HL-60/S4 treated with phorbol 12-myristate 13-acetate at 8.2 ng/mL for 4 days and 3 days (cell line): ENCODE results near the gene SPOPL.
"Not testable (repeated sequence)": the region's sequence is repeated elsewhere in the genome, so short reads cannot be mapped to it uniquely, and the experiment has no call there.

Experiments used
- in situ Hi-C: fragments of 300-500 bp; cut with MboI; formaldehyde crosslinking; loops from 2 replicates; pipeline ENCODE4 v1.15.0; 2022; ENCODE audit warnings: low sequenced_read_pairs

Gene SPOPL

DNA sequence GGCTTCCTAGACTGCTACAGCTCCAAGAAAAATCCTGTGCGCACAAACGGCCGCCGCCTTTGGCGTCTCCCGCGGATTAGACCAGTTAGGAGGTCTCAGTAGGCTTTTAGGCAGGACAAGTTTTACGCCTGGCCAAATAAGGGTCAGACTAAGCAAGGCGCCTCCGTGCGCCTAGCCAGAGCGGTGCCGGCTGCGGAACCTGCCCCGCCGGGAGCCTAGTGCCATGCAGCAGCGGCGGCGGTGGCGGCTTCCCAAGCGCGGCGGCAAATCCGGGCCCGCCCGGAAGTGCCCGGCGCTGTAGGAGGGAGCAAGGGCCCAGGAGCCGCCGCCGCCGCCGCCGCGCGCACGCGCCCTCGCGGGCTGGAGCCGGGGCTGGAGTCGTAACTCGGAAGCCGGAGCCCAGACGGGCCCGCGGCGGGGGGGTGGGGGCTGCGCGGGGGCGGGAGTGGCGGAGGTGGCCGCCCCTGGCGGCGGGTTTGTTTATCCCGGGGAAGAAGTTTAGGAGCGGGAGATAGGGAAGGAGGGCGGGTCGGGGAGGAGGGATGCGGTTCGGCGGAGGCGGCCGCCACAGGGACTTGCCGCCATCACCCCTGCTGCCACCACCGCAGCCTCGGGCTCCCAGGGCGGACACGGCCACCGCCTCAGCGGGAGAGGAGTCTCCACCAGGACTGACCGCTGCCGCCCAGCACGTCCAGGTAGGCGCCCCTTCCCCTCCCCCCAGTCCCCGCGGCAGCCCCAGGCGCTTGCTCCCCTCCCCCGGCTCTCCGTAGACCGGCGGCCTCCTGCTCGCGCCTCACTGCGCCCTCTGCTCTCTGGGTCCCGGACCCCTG, at the start of gene SPOPL:
TSS of gene SPOPL (plus strand) at position 346 of the 830 bp plus-strand sequence. CDS start 48,447 bp downstream, outside the sequence.
- in situ Hi-C loops = no loop called here

DNA sequence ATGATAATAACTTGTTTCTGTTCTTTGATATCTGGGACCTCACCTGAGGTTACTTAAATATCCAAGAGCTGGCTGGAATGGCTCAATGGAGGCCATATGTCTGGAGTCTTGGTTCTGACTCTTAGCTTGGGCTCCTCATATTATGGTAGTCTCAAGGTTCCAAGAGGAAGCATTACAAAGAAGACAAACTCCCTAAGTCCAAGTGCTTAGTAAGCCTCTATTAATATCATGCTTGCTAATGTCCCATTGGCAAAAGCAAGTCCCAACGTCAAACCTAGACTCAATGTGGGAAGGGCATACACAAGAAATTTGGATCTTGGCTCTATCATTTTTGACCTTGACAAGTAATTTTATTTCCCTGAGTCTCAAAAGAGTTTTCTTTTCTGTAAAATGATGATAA, 49.2 kb upstream of the SPOPL start:
- in situ Hi-C loops = no loop called here

GRCh38 chr2:138453815-138454214, 47.8 kb upstream of the SPOPL start:
- in situ Hi-C loops = no loop called here

- in situ Hi-C loops = no loop called here
Observed at GRCh38 chr2:138454761-138455160, 46.8 kb upstream of the SPOPL start.

- in situ Hi-C loops = no loop called here
Observed at GRCh38 chr2:138455275-138455674, 46.3 kb upstream of the SPOPL start.

- in situ Hi-C loops = no loop called here
Observed at GRCh38 chr2:138455691-138456090, 45.9 kb upstream of the SPOPL start.

- in situ Hi-C loops = not testable (repeated sequence)
Observed at GRCh38 chr2:138462689-138463088, 38.9 kb upstream of the SPOPL start.

DNA sequence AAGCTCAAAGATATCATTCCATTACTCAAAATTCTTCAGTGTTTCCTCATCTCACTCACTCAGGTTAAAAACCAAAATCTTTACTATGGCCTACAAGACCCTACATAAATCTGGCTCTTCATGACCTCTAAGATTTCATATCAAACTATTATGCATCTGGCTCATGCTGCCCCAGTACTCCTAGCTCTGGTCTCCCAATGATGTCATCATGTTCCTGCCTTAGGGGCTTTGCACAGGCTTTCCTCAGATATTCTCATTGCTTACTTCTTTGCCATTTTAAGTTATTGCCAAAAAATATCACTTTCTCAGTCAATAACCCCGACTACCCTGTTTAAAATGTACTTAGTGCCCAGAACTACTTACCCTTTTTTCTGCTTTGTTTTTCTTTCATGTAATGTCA, 33.0 kb upstream of the SPOPL start:
- in situ Hi-C loops = no loop called here

GRCh38 chr2:138469411-138469810, 32.2 kb upstream of the SPOPL start:
- in situ Hi-C loops = no loop called here

GRCh38 chr2:138470941-138471340, 30.6 kb upstream of the SPOPL start:
- in situ Hi-C loops = no loop called here

DNA sequence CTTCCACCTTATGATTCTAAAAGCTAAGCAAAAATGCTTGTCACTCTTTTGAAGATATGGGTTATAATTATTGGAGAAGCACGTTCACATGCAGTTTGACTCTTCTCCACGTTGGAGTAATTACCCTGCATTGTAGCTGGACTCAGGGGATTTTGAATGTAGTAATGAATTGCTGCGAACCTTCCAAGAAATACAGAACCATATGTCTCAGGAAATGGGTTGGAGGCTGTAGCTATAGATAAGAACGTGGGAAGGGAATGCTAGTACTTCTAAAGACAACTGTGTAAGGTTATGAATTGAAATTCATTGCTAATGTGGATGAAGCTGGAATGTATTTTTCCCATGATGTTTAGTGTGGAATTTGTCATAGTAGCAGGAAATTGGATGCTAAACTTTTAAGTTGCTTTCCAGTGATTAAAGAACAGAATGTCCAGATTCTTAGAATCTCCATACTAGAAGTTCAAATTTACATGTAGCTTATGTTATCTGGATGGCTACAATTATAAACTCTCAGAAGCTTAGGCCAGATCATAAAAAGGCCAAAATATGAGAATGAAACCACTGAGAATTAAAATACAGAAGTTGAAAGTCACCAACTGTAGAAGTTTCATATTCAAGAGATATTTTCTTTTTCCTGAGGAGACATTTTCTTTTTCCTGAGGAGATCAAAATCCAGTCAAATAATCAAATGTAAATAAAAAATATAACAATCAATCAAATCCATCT, 27.3 kb upstream of the SPOPL start:
- in situ Hi-C loops = no loop called here

DNA sequence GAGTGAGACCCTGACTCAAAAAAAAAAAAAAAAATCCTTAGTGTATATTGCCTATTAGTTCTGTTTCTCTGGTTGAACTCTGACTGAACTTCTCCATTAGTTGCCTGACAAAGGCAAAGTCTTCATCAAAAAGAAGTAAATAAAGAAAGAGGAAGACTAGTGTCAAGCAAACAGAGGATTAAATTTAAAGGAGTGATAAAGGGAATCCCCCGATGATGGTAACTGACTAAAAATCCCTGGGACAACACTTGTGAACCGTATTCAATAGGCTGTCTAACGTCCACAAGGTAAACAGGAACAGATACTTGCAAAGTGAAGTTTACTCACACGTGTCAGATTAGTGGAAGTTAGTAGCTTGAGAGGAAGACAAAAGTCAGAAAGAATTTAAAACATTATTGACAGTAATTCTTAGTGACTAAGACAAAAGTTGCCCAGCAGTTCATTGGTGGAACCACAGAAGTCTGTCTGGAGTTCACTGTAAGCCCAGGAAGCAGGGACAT, 26.2 kb upstream of the SPOPL start:
- in situ Hi-C loops = no loop called here

- in situ Hi-C loops = no loop called here
Observed at GRCh38 chr2:138476186-138476585, 25.4 kb upstream of the SPOPL start.

- in situ Hi-C loops = no loop called here
Observed at GRCh38 chr2:138476940-138477339, 24.6 kb upstream of the SPOPL start.

DNA sequence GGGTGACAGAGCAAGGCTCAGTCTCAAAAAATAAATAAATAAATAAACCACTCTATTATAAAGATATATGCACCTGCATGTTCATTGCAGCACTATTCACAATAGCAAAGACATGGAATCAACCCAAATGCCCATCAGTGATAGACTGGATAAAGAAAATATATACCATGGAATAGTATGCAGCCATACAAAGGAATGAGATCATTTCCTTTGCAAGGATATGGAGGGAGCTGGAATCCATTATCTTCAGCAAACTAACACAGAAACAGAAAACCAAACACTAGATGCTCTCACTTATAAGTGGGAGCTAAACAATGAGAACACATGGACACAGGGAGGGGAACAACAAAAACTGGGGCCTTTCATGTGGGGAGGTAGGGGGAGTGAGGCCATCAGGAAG, 18.8 kb upstream of the SPOPL start:
- in situ Hi-C loops = not testable (repeated sequence)

DNA sequence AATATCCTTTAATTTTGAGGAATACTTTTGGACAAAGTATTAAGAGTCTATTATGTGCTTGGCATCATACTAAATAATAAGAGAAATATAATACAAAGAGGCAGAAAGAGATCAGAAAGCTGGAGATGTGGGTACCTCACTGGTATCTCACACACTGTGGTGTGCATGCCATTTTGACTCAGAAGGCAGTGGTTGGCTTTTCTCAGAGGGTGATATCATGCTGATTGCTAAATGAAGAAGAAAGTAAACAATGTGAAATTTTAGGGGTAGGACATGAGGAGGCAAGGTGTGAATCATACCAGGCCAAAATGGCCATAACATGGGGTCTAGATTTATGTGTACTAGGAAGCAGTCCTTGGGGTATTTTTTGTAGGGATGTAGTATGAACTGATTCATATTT, 16.6 kb upstream of the SPOPL start:
- in situ Hi-C loops = no loop called here

- in situ Hi-C loops = no loop called here
Observed at GRCh38 chr2:138486363-138487198, 15.0 kb upstream of the SPOPL start.

DNA sequence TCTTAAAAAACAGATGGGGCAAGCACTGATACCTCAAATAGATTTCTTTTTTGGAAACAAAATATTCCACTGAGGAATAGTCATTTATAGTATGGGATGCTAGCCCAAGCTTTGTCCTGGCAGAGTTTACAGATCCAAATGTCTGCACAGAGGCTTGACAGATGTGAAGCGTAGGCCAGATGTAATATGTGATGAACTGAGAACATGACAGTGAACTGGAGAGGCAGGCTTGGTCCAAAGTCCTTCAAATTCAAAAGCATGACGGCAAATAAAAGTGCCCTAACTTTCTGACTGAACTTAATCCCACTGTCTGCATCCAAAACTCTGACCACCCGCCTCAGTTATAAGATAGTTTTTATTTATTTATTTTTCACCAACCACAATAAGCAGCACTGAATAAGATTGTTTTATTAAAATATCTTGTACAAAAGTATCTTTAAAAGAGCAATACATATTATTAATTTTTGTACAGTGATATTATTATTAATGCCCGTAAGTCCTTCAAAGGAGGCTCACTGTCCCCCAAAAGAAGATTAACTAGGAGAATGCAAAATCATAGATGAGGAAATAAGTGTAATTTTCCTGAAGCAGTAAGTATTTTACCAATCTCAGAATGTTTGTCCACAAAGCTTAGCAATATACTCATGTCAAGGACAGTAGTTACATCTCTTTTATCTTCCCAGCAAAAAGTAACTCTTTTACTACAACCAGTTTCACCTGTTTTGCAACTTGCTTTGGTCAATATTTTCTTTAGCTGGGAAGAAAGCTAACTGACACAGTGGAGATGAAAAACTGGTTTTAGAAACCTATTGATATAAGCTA, 10.7 kb upstream of the SPOPL start:
- in situ Hi-C loops = no loop called here

DNA sequence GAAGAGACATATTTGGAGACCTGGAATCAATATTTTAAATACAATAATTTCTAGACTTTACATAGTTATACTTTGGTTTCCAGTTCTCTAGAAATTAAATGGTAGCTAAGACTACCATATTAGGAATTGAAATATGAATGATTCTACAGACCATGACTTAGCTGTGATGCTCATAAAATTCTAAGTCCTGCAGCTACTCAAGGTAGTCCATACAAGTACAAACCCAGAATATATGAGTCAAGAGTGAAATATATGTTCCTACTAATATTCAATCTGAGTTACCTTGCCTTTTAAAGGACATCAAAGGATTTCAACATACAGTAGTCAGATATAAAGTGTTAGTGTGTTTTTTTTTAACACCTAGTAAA, 10.1 kb upstream of the SPOPL start:
- in situ Hi-C loops = no loop called here

DNA sequence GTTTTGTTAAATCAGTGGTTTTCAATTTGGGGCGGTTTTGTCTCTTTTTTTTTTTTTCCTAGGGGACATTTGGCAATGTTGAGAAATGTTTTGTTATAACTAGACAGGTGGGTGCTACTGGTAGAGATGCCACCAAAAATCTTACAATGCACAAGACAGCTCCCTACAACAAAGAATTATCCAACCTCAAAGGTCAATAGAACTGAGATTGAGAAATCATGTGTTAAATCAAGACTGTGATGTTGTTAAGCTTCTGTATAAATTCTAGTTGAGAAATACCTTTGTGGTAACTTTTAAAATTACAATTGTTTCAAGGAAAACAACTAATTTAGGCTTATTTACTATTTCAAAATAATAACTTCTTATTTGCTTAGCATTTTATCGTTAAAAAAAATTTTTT, 9.4 kb upstream of the SPOPL start:
- in situ Hi-C loops = no loop called here
